T1000 (cell line): ENCODE measurements around the gene EMC9.

ENCODE experiments used
- DNase-seq: peaks from one replicate; lab custom pipeline; 2025; ENCODE audit warnings: mixed read lengths; lab: John Stamatoyannopoulos, UW

Gene EMC9, protein sequence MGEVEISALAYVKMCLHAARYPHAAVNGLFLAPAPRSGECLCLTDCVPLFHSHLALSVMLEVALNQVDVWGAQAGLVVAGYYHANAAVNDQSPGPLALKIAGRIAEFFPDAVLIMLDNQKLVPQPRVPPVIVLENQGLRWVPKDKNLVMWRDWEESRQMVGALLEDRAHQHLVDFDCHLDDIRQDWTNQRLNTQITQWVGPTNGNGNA

DNA sequence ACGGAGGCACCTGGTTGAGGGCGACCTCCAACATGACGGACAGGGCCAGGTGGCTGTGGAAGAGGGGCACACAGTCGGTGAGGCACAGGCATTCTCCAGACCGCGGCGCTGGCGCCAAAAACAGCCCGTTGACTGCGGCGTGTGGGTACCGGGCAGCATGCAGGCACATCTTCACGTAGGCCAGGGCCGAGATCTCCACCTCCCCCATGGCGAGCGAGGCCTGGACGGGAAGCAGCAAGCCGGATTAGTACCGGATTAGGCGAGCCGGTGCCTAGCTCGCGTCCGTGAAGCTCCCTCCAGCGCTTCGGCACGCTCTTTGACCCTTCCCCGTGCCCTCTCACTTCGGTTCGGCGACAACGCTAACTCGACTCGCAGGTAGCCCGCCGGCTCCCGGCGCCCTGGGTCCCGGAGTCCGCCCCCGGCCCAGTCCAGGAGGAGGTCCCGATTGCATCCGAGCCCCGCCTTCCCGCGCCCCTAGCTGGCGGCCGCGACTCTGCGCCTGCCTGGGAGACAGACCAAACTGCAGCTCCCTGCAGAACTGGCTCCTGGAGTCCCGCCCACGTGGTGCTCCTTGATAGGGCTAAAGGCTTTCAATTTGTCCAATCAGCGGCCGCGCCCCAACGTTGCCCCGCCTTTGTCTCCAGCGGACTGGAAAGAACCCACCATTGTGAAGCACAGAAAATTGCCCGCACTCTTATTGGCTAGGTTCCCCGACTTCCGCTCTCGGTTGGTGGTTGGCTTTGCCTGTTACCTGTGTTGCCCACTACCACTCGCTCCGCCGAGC lies at the start of gene EMC9:
EMC9 (minus strand) TSS at position 495 of the 784 bp plus-strand sequence; CDS start at position 208, 287 bp downstream.
- peak; percentile 97 for DNase-seq

GRCh38 chr14:24190416-24190815 lies 49.0 kb upstream of the EMC9 start:
- no peak for DNase-seq

GRCh38 chr14:24189460-24189859 lies 48.1 kb upstream of the EMC9 start:
- DNase-seq = no peak

GRCh38 chr14:24189059-24189375 lies 47.6 kb upstream of the EMC9 start:
- DNase-seq = no peak

DNA sequence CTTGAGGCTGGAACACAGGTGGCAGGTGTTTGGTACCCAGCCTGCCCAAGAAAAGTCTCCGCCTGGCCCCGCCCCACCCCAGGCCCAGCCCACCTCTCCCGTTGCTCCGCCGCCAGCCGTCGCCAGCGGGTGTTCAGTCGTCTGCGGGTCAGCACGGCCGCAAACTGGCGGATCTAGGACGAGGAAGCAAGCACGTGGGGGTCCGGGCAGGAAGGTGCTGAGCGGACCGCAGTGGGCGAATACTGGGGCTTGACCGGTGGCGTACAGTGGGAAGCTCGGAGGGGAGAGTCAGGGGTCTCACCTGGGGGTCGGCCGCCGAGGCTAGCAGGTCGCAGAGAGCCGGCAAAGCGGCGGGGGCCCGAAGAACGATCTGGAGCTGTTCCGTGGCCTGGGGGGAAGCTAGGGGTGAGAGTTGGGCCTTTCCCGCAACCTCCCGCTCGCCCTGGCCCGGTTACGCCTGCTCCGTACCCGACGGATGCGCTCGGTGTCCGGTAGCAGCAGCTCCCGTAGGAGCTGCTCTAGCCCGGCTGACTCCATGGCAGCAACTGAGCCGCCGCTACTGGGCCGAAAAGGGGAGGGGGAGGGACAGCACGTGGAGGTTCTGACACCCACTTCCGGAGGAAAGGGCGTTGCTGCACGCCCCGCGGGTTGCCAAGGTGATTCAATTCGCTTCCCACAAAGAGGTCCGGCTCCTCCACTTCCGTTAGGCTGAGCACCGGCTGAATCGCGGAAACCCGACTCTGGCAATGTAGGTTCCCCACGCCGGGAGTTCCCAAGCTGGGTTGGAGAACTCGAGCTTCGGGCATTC lies 47.1 kb upstream of the EMC9 start, which contains the start of gene IPO4:
IPO4 (minus strand) TSS at position 566 of the 808 bp plus-strand sequence; CDS start at position 537, 29 bp downstream.
- peak; percentile 82 for DNase-seq

- DNase-seq = no peak
Measured at GRCh38 chr14:24187539-24187915, 46.1 kb upstream of the EMC9 start.

DNA sequence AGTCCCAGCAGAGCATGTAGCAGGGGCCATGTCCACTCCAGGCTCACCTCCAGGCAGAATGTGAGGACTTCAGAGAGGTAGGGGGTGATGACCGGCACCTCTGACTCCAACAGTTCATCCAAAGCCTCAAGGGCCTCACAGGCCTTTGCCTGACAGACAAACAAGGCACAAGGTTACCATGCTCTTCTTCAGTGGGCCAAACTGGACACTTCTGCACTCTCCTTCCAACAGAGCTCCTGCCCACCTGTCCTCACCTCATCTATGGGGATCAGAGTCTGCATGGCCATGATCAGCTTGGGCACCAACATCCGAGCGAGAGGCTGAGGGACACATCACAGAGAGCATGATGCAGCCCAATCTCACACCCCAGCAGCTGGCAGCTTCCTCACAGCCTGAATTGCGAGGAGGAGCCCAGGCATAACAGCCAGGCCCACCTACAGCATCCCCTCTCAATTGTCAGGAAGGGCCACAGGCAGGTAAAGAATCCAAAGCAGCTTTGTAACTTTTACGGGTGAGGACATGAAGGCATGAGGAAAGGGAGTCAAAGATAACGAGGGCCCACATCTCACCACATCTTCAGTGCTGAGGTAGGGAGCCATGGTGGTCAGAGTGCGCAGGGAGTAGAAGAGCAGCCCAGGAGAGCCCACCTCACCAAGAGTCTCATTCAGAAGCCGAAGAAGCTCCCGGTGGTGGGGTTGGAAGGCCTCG lies 45.6 kb upstream of the EMC9 start:
- no peak for DNase-seq

GRCh38 chr14:24185741-24186140 lies 44.4 kb upstream of the EMC9 start:
- DNase-seq = no peak

GRCh38 chr14:24185026-24185425 lies 43.6 kb upstream of the EMC9 start:
- DNase-seq = no peak

- DNase-seq = no peak
Measured at GRCh38 chr14:24184104-24184970, 42.9 kb upstream of the EMC9 start.

GRCh38 chr14:24183014-24183481 lies 41.7 kb upstream of the EMC9 start:
- DNase-seq = no peak

- no peak for DNase-seq
Measured at GRCh38 chr14:24182110-24182882, 40.9 kb upstream of the EMC9 start.

- no peak for DNase-seq
Measured at GRCh38 chr14:24181371-24182077, 40.1 kb upstream of the EMC9 start.

GRCh38 chr14:24179961-24180796 lies 38.8 kb upstream of the EMC9 start:
- DNase-seq = peak; percentile 31

DNA sequence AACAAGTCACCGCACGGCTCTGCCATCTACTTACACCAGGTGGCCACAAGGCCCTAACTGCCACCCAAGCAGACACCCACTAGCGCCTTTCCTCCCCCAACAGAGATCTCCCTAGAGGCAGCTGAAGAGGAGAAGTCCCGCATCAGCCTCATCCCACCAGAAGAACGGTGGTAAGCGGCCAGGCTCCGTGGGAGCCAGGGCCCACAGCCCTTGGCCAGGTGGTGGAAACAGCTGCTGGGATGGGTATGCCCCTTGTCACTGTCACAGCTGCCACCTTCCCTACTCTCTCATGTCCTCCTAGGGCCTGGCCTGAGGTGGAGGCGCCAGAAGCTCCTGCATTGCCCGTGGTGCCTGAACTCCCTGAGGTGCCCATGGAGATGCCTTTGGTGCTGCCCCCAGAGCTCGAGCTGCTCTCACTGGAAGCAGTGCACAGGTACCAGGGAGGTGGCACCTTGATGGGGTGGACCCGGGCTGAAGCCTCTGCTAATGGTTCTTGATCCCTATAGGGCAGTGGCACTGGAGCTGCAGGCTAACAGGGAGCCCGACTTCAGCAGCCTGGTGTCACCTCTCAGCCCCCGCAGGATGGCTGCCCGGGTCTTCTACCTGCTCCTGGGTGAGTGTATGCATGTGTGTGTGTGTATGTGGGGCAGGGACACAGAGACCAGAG lies 38.0 kb upstream of the EMC9 start:
- DNase-seq = no peak

DNA sequence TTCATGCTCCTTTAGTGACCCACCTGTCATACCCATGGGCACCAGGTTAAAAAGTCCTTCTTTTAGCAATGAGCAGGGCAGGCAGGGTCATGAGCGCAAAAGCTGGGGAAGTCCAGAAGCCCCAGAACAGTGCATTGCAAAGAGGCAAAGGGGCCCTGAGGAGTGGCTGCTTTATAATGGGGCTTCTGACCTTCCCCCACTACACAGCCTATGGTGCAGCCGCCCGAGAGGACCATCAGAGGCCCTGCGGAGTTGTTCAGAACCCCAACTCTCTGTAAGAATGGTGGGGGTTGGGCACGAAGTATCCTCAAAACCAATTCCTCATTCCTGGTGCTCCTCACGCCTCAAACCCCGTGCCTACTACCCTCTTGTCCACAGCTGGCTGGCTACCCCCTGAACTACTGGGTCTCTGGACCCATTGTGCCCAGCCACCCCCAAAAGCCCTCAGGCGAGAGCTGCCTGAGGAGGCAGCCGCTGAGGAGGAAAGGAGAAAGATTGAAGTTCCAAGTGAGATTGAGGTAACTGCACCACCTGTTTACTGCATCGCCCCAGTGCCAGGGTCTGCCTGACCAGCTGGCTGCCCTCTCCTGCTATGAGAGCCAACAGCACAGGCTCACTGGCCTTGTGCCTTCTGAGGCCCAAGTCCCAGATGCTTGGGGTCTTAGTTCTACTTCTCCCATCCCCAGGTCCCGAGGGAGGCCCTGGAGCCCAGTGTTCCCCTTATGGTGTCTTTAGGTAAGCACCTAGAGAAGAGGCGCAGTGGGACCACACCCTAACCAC lies 37.2 kb upstream of the EMC9 start:
- no peak for DNase-seq

DNA sequence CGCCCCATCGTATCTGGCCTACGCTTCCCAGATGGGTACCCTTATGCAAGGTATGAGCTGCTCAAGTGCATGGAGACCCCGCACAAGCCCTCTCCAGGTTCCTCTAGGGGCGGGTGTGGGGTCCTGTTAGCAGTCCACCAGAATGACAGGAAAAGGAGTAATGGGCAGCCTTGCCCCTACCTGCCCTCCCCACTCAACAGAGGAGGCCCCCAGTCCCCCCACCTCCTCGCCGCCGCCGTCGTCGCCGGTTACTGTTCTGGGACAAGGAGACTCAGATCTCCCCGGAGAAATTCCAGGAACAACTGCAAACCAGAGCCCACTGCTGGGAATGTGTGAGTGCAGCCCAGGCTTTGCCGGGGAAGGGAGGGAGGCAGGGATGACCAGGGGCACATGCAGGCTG lies 36.5 kb upstream of the EMC9 start:
- DNase-seq = no peak
